Neural progenitor cell (in vitro differentiated cells): Measurements from ENCODE around the gene SDHA.

ENCODE experiments used
- CTCF ChIP-seq: fragments of 200-600 bp; sonication (generic); IDR thresholded peaks from 2 replicates; pipeline ENCODE4 v1.5.1; 2017; ENCODE audit warnings: antibody characterized with exemption, mild to moderate bottlenecking
- EZH2 ChIP-seq: fragments of 200-600 bp; sonication (generic); IDR thresholded peaks from 2 replicates; pipeline ENCODE4 v1.6.1; 2017; ENCODE audit warnings: antibody characterized with exemption, mild to moderate bottlenecking, moderate library complexity
- EZH2phosphoT487 ChIP-seq: fragments of 200-600 bp; sonication (generic); IDR thresholded peaks from 2 replicates; pipeline ENCODE4 v1.6.1; 2017; ENCODE audit warnings: antibody characterized with exemption

- TF ChIP-seq CTCF, result no peak
- TF ChIP-seq EZH2, result no peak
- no peak for TF ChIP-seq EZH2phosphoT487
Measured at GRCh38 chr5:203246-203930, 14.7 kb upstream of the SDHA start.
